Measurements from ENCODE around the gene AADACL2.

AADACL2 gene

DNA sequence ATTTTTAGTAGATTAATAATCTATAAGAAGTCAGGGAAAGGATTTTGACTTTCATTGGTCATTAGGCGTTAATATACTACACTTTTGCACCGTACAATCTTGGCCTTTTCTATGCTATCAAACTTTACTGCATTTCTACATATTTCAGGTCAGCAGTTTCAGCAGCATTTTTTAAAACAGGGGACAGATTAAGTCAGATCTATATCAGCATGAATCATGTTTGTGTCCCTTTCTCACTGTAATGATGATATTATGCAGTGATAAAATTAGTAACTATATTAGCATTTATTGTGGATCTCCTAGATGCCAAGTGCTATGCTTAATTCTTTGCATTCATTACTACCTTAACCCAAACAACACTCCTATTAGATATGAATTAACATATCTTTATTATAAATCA is 59.9 kb downstream of the AADACL2 start:
- Histone ChIP-seq H3K27me3 (ENCODE audit: insufficient read depth, poor library complexity, severe bottlenecking) (no peaks in the 10 kb centered on the region), H3K27ac (replicated peaks) (no peak overlapping the region), H3K4me3 (replicated peaks; ENCODE audit: insufficient read depth, low read length) (no peak overlapping the region)
- TF ChIP-seq, protein P1, sequence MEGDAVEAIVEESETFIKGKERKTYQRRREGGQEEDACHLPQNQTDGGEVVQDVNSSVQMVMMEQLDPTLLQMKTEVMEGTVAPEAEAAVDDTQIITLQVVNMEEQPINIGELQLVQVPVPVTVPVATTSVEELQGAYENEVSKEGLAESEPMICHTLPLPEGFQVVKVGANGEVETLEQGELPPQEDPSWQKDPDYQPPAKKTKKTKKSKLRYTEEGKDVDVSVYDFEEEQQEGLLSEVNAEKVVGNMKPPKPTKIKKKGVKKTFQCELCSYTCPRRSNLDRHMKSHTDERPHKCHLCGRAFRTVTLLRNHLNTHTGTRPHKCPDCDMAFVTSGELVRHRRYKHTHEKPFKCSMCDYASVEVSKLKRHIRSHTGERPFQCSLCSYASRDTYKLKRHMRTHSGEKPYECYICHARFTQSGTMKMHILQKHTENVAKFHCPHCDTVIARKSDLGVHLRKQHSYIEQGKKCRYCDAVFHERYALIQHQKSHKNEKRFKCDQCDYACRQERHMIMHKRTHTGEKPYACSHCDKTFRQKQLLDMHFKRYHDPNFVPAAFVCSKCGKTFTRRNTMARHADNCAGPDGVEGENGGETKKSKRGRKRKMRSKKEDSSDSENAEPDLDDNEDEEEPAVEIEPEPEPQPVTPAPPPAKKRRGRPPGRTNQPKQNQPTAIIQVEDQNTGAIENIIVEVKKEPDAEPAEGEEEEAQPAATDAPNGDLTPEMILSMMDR (IDR thresholded peaks at IDR 0.05; ENCODE audit: insufficient read depth, low read length), result no peak
- no peak for TF ChIP-seq SPI1 (IDR thresholded peaks at IDR 0.05; ENCODE audit: borderline replicate concordance, low read depth)
- TF ChIP-seq, protein P2, sequence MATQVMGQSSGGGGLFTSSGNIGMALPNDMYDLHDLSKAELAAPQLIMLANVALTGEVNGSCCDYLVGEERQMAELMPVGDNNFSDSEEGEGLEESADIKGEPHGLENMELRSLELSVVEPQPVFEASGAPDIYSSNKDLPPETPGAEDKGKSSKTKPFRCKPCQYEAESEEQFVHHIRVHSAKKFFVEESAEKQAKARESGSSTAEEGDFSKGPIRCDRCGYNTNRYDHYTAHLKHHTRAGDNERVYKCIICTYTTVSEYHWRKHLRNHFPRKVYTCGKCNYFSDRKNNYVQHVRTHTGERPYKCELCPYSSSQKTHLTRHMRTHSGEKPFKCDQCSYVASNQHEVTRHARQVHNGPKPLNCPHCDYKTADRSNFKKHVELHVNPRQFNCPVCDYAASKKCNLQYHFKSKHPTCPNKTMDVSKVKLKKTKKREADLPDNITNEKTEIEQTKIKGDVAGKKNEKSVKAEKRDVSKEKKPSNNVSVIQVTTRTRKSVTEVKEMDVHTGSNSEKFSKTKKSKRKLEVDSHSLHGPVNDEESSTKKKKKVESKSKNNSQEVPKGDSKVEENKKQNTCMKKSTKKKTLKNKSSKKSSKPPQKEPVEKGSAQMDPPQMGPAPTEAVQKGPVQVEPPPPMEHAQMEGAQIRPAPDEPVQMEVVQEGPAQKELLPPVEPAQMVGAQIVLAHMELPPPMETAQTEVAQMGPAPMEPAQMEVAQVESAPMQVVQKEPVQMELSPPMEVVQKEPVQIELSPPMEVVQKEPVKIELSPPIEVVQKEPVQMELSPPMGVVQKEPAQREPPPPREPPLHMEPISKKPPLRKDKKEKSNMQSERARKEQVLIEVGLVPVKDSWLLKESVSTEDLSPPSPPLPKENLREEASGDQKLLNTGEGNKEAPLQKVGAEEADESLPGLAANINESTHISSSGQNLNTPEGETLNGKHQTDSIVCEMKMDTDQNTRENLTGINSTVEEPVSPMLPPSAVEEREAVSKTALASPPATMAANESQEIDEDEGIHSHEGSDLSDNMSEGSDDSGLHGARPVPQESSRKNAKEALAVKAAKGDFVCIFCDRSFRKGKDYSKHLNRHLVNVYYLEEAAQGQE (IDR thresholded peaks at IDR 0.05; ENCODE audit: insufficient replicate concordance, low read depth), result no peak
- no peak for TF ChIP-seq POLR2AphosphoS5 (IDR thresholded peaks at IDR 0.05; ENCODE audit: low read depth)
- no peak for TF ChIP-seq GABPA (IDR thresholded peaks at IDR 0.05; ENCODE audit: low read depth)
- DNase-seq (ENCODE audit: low read depth in 1 of 2, low spot score in 1 of 2), result no peak

DNA sequence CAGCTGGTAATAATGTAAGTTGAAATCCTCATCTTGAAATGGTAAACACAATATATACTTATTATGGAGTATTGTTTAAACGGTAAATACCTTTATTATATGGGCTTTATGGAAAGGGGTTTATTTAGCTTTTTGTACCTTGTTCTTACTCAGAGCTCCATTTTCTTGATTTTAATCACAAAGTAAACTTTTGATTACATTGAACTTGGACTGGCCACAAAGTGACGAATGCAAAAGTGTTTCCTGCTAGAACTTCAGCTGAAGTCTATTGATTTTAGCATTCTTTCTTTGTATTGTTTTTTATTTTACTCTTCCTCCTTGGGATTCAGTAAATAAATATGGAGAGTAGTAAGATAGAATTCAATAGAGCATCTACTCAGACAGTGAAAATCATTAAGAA is 60.4 kb downstream of the AADACL2 start:
- DNase-seq (ENCODE audit: low read depth in 1 of 2, low spot score in 1 of 2), result no peak
- TF ChIP-seq, protein P1 (IDR thresholded peaks at IDR 0.05; ENCODE audit: insufficient read depth, low read length), result no peak
- TF ChIP-seq GABPA (IDR thresholded peaks at IDR 0.05; ENCODE audit: low read depth), result no peak
- TF ChIP-seq, protein P2 (IDR thresholded peaks at IDR 0.05; ENCODE audit: insufficient replicate concordance, low read depth), result no peak
- no peak for TF ChIP-seq SPI1 (IDR thresholded peaks at IDR 0.05; ENCODE audit: borderline replicate concordance, low read depth)
- no peak for TF ChIP-seq POLR2AphosphoS5 (IDR thresholded peaks at IDR 0.05; ENCODE audit: low read depth)
- no peaks in the 10 kb centered on the region for H3K27me3 ChIP-seq (ENCODE audit: insufficient read depth, poor library complexity, severe bottlenecking)
- H3K4me3 ChIP-seq (replicated peaks; ENCODE audit: insufficient read depth, low read length), result no peak overlapping the region
- H3K27ac ChIP-seq (replicated peaks), result no peak overlapping the region

- no peak overlapping the region for H3K4me3 ChIP-seq (replicated peaks; ENCODE audit: insufficient read depth, low read length)
- TF ChIP-seq GABPA (IDR thresholded peaks at IDR 0.05; ENCODE audit: low read depth), result no peak
- TF ChIP-seq, protein P1 (IDR thresholded peaks at IDR 0.05; ENCODE audit: insufficient read depth, low read length), result no peak
- H3K27me3 ChIP-seq (ENCODE audit: insufficient read depth, poor library complexity, severe bottlenecking), result no peaks in the 10 kb centered on the region
- no peak for DNase-seq (ENCODE audit: low read depth in 1 of 2, low spot score in 1 of 2)
- no peak overlapping the region for H3K27ac ChIP-seq (replicated peaks)
Measured at GRCh38 chr3:151795276-151795675, 61.5 kb downstream of the AADACL2 start.

DNA sequence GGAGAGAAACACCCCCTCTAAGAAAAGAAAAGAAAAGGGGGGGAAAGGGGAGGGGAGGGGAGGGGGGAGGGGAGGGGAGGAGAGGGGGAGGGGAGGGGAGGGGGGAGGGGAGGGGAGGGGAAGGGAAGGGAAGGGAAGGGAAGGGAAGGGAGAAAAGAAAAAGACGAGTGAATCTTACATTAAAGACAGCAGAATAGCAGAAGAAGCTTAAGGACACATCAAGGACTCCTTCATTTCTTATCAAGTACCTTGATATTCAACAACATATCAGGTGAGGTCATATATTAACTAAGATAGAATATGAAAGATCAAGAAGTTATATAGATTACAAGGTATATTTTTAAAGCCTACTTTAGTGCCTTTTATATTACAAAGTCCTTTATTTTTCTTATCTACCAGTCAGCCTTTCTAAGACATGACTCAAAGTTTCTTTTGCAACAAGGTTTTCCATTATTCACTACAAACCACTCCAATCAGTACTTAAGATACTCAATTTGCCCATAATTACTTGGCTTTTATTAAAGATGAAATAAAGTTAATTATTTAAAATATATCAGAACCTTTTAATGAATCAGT is 62.5 kb downstream of the AADACL2 start:
- Histone ChIP-seq H3K27ac (replicated peaks) (no peak overlapping the region), H3K27me3 (ENCODE audit: insufficient read depth, poor library complexity, severe bottlenecking) (no peaks in the 10 kb centered on the region), H3K4me3 (replicated peaks; ENCODE audit: insufficient read depth, low read length) (no peak overlapping the region)
- TF ChIP-seq POLR2AphosphoS5 (IDR thresholded peaks at IDR 0.05; ENCODE audit: low read depth) (no peak), SPI1 (IDR thresholded peaks at IDR 0.05; ENCODE audit: borderline replicate concordance, low read depth) (no peak), GABPA (IDR thresholded peaks at IDR 0.05; ENCODE audit: low read depth) (no peak)
- TF ChIP-seq, protein P1 (IDR thresholded peaks at IDR 0.05; ENCODE audit: insufficient read depth, low read length), result no peak
- TF ChIP-seq, protein P2 (IDR thresholded peaks at IDR 0.05; ENCODE audit: insufficient replicate concordance, low read depth), result no peak
- no peak for DNase-seq (ENCODE audit: low read depth in 1 of 2, low spot score in 1 of 2)
